Measurements from ENCODE around the gene S1PR4. TPM values are rescaled to one million over a fixed set of nuclear protein-coding genes. Genes with fewer than 3 reads are reported as not detected.

S1PR4 gene
- polyA plus RNA-seq, 1 experiment, result not detected

- H3K4me3 ChIP-seq (ENCODE audit: low read depth, low read length), result no peak overlapping the region
- peaks cover 42% of the 10 kb centered on the region for H3K27me3 ChIP-seq (ENCODE audit: control insufficient read depth, insufficient read depth, low read length)
- ChIA-PET POLR2A (interaction anchor here (0.6 kb wide), 1 partner anchor 499 kb away, joined by 3 read pairs; no protein-coding TSS in a partner anchor), CTCF (interaction anchor here (0.5 to 1.5 kb wide), 3 partner anchors 11 to 527 kb away, joined by 3 to 5 read pairs (median 5); no protein-coding TSS in a partner anchor)
- TF ChIP-seq CTCF (IDR thresholded peaks at IDR 0.05; ENCODE audit: low read depth, low read length), result no peak
- H3K9me3 ChIP-seq (ENCODE audit: control insufficient read depth, insufficient read depth, low read length), result no peaks in the 10 kb centered on the region
- no peak for DNase-seq (ENCODE audit: low read depth, low spot score)
- no peak overlapping the region for H3K27ac ChIP-seq (ENCODE audit: low read depth, low read length)
Measured at GRCh38 chr19:3225169-3225485, 46.6 kb downstream of the S1PR4 start.

- no peak for DNase-seq (ENCODE audit: low read depth, low spot score)
- no peaks in the 10 kb centered on the region for H3K9me3 ChIP-seq (ENCODE audit: control insufficient read depth, insufficient read depth, low read length)
- ChIA-PET CTCF (interaction anchor here (0.6 kb wide), 1 partner anchor 750 kb away, joined by 8 read pairs; no protein-coding TSS in a partner anchor), POLR2A (interaction anchor here (0.6 to 0.7 kb wide), 2 partner anchors 499 to 1246 kb away, joined by 3 read pairs; no protein-coding TSS in a partner anchor)
- no peak overlapping the region for H3K27ac ChIP-seq (ENCODE audit: low read depth, low read length)
- no peak overlapping the region for H3K4me3 ChIP-seq (ENCODE audit: low read depth, low read length)
- no peak for TF ChIP-seq CTCF (IDR thresholded peaks at IDR 0.05; ENCODE audit: low read depth, low read length)
- H3K27me3 ChIP-seq (ENCODE audit: control insufficient read depth, insufficient read depth, low read length), result peaks cover 44% of the 10 kb centered on the region
Measured at GRCh38 chr19:3225677-3226093, 47.1 kb downstream of the S1PR4 start.

GRCh38 chr19:3227054-3227626 lies 48.6 kb downstream of the S1PR4 start:
- POLR2A ChIA-PET, result no interaction called here
- no peaks in the 10 kb centered on the region for H3K9me3 ChIP-seq (ENCODE audit: control insufficient read depth, insufficient read depth, low read length)
- DNase-seq (ENCODE audit: low read depth, low spot score), result no peak
- no peak for TF ChIP-seq CTCF (IDR thresholded peaks at IDR 0.05; ENCODE audit: low read depth, low read length)
- no peak overlapping the region for H3K4me3 ChIP-seq (ENCODE audit: low read depth, low read length)
- CTCF ChIA-PET, result no interaction called here
- no peak overlapping the region for H3K27ac ChIP-seq (ENCODE audit: low read depth, low read length)
- peaks cover 47% of the 10 kb centered on the region for H3K27me3 ChIP-seq (ENCODE audit: control insufficient read depth, insufficient read depth, low read length)

- POLR2A ChIA-PET, result interaction anchor here (0.6 kb wide), 2 partner anchors 43 to 1562 kb away, joined by 3 read pairs; partner anchors contain the start of gene FEM1A
- no peak for DNase-seq (ENCODE audit: low read depth, low spot score)
- peaks cover 49% of the 10 kb centered on the region for H3K27me3 ChIP-seq (ENCODE audit: control insufficient read depth, insufficient read depth, low read length)
- no peak for TF ChIP-seq CTCF (IDR thresholded peaks at IDR 0.05; ENCODE audit: low read depth, low read length)
- H3K4me3 ChIP-seq (ENCODE audit: low read depth, low read length), result no peak overlapping the region
- no peaks in the 10 kb centered on the region for H3K9me3 ChIP-seq (ENCODE audit: control insufficient read depth, insufficient read depth, low read length)
- no peak overlapping the region for H3K27ac ChIP-seq (ENCODE audit: low read depth, low read length)
- CTCF ChIA-PET, result interaction anchor here (0.6 kb wide), 1 partner anchor 154 kb away, joined by 4 read pairs; no protein-coding TSS in a partner anchor
Measured at GRCh38 chr19:3229346-3229743, 50.8 kb downstream of the S1PR4 start.

Other genes with a start within 250 kb of the S1PR4 start
- gene ZNF77, start 233.8 kb upstream of the S1PR4 start, polyA plus RNA-seq (2011; rRNA removed), result 3.6 TPM in 2 replicates
- gene TLE6, start 201.2 kb upstream of the S1PR4 start, polyA plus RNA-seq (2011; rRNA removed), result 0.51 and 0.72 TPM in 2 replicates
- gene TLE2, start 149.5 kb upstream of the S1PR4 start, polyA plus RNA-seq (2011; rRNA removed), result 0.47 and 0.82 TPM in 2 replicates
- 317 and 392 TPM in 2 replicates for gene TLE5, start 116.3 kb upstream of the S1PR4 start, polyA plus RNA-seq (2011; rRNA removed)
- gene GNA11, start 84.4 kb upstream of the S1PR4 start, polyA plus RNA-seq (2011; rRNA removed), result 8.9 and 17.2 TPM in 2 replicates
- gene GNA15, start 42.7 kb upstream of the S1PR4 start, polyA plus RNA-seq (2011; rRNA removed), result not detected in 2 replicates
- gene NCLN, start 7.2 kb downstream of the S1PR4 start, polyA plus RNA-seq (2011; rRNA removed), result 27.1 and 40.3 TPM in 2 replicates
- gene CELF5, start 45.9 kb downstream of the S1PR4 start, polyA plus RNA-seq (2011; rRNA removed), result not detected in 2 replicates
- gene NFIC, start 187.8 kb downstream of the S1PR4 start, polyA plus RNA-seq (2011; rRNA removed), result 3.9 and 7.7 TPM in 2 replicates

All from AG04450 (cell line).